ENCODE results near the gene SIGMAR1.

The SIGMAR1 gene

GRCh38 chr9:34633851-34634550 is 3.6 kb downstream of the SIGMAR1 start:
- POLR2A ChIA-PET, result interaction anchor here (0.5 to 0.6 kb wide), 2 partner anchors 14 to 270 kb away, joined by 3 read pairs; partner anchors contain the start of gene DCTN3
- H3K4me3 ChIP-seq (ENCODE audit: low read depth, low read length), result no peak overlapping the region
- no peak for DNase-seq (ENCODE audit: low read depth, low spot score)
- TF ChIP-seq CTCF (IDR thresholded peaks at IDR 0.05; ENCODE audit: insufficient read depth, low read length, missing control alignments), result peak; percentile 82
- CTCF ChIA-PET, result interaction anchor here (0.6 to 10.9 kb wide), 32 partner anchors 9 to 302 kb away, joined by 3 to 274 read pairs (median 6); partner anchors contain the start of genes DCTN3, ENHO, GALT and IL11RA

- ChIA-PET CTCF (interaction anchor here (1.0 to 10.9 kb wide), 15 partner anchors 8 to 131 kb away, joined by 3 to 274 read pairs (median 11); partner anchors contain the start of genes DCTN3, GALT, IL11RA and RPP25L), POLR2A (interaction anchor here (0.5 kb wide), 1 partner anchor 269 kb away, joined by 3 read pairs; no protein-coding TSS in a partner anchor)
- DNase-seq (ENCODE audit: low read depth, low spot score), result no peak
- no peak for TF ChIP-seq CTCF (IDR thresholded peaks at IDR 0.05; ENCODE audit: insufficient read depth, low read length, missing control alignments)
- no peak overlapping the region for H3K4me3 ChIP-seq (ENCODE audit: low read depth, low read length)
These were observed 4.4 kb downstream of the SIGMAR1 start for GRCh38 chr9:34633166-34633565.

- H3K4me3 ChIP-seq (ENCODE audit: low read depth, low read length), result no peak overlapping the region
- ChIA-PET POLR2A (no interaction called here), CTCF (interaction anchor here (1.1 to 10.9 kb wide), 9 partner anchors 9 to 83 kb away, joined by 3 to 274 read pairs (median 6); partner anchors contain the start of genes DCTN3, GALT and RPP25L)
- DNase-seq (ENCODE audit: low read depth, low spot score), result no peak
- TF ChIP-seq CTCF (IDR thresholded peaks at IDR 0.05; ENCODE audit: insufficient read depth, low read length, missing control alignments), result no peak
These were observed 7.0 kb downstream of the SIGMAR1 start for GRCh38 chr9:34630402-34631154.

- ChIA-PET POLR2A (no interaction called here), CTCF (interaction anchor here (1.6 to 10.9 kb wide), 6 partner anchors 8 to 73 kb away, joined by 3 to 274 read pairs (median 73); partner anchors contain the start of genes DCTN3, GALT, RPP25L and SIGMAR1)
- no peak for DNase-seq (ENCODE audit: low read depth, low spot score)
- no peak overlapping the region for H3K4me3 ChIP-seq (ENCODE audit: low read depth, low read length)
- TF ChIP-seq CTCF (IDR thresholded peaks at IDR 0.05; ENCODE audit: insufficient read depth, low read length, missing control alignments), result no peak
These were observed 8.1 kb downstream of the SIGMAR1 start for GRCh38 chr9:34629491-34629808.

GRCh38 chr9:34628656-34629490 is 8.7 kb downstream of the SIGMAR1 start, which contains the start of gene ARID3C:
Gene ARID3C, minus strand, starts transcription at chr9:34629066. Its CDS starts 1,052 bp downstream, at chr9:34628014.
- H3K4me3 ChIP-seq (ENCODE audit: low read depth, low read length), result peak within 1 kb of the TSS; percentile 39
- CTCF ChIA-PET, result interaction anchor here (1.6 to 10.9 kb wide), 5 partner anchors 7 to 74 kb away, joined by 3 to 274 read pairs (median 8); partner anchors contain the start of genes DCTN3, RPP25L and SIGMAR1
- POLR2A ChIA-PET, result no interaction called here
- no peak for TF ChIP-seq CTCF (IDR thresholded peaks at IDR 0.05; ENCODE audit: insufficient read depth, low read length, missing control alignments)
- no peak for DNase-seq (ENCODE audit: low read depth, low spot score)
